Coronary artery (tissue), 2 donors: ENCODE measurements around the gene NRF1.
"Not testable (repeated sequence)": the region's sequence is repeated elsewhere in the genome, so short reads cannot be mapped to it uniquely, and the experiment has no call there.

Experiments
- DNase-seq: peaks from one replicate; pipeline ENCODE4 v3.0.0-alpha.2; 2017; ENCODE audit warnings: low spot score
- H3K27ac ChIP-seq, 2 donors: fragments of 200-600 bp; sonication (generic); one replicate each; pipeline ENCODE4 v1.5.1; 2016 to 2019
- H3K4me3 ChIP-seq: fragments of 200-600 bp; sonication (generic); 2 replicates; pipeline ENCODE4 v1.5.1; 2016; ENCODE audit warnings: mild to moderate bottlenecking, moderate library complexity
- TF ChIP-seq, protein P1 (sequence below): fragments of 200-600 bp; sonication (generic); IDR thresholded peaks from one replicate; pipeline ENCODE4 v1.5.1; 2019; ENCODE audit warnings: antibody characterized with exemption

NRF1 gene

DNA sequence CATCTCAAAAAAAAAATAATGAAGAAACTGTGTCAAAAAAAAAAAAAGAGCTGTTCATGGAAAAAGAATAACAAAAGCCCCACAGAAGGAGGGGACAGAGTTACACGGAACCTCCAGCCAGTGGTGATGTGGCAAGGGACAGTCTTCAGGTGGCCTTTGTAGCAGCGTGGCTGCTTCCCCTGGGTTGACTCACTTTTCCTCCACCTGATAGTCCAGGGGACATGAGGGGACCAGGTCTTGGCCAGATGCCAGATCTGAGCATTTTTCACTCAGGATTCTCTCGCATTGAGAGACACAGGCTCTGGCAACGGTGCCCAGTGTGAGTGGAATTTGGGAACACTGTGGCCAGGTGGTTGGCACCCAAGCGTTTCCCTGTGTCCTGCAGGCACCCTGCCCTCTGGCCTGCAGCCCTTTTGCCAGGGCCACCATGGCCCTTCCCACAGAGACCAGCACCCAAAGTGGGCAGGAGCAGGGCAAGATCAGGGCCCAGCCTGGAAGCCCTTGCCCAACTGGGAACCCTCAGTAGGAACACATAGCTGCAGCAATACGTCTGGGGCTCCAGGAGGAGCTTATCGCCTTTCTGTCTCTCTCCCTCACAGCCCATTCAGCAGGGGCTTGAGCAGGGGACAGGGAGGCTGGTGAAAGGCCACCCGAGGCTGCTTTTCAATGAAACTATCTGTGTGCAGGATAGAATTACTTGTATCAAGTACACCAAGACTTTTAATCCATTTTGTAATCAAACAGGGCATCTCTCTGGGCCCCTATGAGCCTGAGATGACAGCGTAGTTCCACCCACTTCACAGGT, 182.2 kb downstream of the NRF1 start:
- DNase-seq: no peak
- H3K4me3 ChIP-seq: no peak overlapping the region
- H3K27ac ChIP-seq: no peak overlapping the region
- TF ChIP-seq, protein P1, sequence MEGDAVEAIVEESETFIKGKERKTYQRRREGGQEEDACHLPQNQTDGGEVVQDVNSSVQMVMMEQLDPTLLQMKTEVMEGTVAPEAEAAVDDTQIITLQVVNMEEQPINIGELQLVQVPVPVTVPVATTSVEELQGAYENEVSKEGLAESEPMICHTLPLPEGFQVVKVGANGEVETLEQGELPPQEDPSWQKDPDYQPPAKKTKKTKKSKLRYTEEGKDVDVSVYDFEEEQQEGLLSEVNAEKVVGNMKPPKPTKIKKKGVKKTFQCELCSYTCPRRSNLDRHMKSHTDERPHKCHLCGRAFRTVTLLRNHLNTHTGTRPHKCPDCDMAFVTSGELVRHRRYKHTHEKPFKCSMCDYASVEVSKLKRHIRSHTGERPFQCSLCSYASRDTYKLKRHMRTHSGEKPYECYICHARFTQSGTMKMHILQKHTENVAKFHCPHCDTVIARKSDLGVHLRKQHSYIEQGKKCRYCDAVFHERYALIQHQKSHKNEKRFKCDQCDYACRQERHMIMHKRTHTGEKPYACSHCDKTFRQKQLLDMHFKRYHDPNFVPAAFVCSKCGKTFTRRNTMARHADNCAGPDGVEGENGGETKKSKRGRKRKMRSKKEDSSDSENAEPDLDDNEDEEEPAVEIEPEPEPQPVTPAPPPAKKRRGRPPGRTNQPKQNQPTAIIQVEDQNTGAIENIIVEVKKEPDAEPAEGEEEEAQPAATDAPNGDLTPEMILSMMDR: no peak

DNA sequence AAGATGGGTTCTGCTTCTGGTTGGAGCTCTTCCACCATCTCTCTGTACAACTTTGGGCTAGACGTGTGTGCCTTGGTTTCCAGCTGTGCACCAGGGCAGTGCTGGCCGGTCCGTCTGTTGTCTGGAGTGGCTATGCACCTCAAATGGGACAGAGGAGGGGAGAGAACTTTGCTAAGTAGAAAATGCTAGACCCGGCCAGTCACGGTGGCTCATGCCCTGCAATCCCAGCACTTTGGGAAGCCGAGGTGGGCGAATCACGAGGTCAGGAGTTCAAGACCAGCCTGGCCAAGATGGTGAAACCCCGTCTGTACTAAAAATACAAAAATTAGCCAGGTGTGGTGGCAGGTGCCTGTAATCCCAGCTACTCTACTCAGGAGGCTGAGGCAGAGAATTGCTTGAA, 182.9 kb downstream of the NRF1 start:
- not testable (repeated sequence) for H3K4me3 ChIP-seq, DNase-seq

DNA sequence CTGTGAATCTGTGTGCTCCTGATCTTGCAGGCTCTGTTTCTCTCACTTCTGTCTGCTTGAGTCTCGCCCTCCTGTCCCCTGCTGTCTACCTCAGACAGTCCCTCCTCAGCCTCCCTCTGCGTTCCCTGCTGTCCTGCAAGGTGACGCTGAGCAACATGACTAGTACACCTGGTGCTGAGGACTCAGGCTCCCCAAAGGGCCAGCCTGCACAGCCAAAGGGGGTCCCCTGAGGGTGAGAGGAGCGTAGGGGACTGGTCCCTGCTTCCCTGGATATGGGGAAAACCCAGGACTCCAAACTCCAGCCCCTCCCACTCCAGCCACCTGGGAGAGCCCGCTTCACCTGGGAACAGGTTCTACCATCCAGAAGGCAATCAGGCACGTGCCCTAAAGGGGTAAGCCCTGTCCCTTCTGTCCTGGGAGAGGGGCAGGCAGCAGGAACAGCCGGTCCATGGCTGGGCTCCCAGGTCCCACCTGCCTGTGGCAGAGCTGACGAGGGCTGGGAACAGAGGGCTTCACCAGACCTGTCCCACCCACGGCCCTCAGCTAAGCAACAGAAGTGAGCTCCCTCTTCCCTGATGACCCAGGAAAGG, 184.8 kb downstream of the NRF1 start:
- H3K27ac ChIP-seq: no peak overlapping the region
- DNase-seq: no peak
- TF ChIP-seq, protein P1: no peak
- no peak overlapping the region for H3K4me3 ChIP-seq

More for the DNA sequence above, 182.9 kb downstream of the NRF1 start:
- not testable (repeated sequence) for H3K27ac ChIP-seq

DNA sequence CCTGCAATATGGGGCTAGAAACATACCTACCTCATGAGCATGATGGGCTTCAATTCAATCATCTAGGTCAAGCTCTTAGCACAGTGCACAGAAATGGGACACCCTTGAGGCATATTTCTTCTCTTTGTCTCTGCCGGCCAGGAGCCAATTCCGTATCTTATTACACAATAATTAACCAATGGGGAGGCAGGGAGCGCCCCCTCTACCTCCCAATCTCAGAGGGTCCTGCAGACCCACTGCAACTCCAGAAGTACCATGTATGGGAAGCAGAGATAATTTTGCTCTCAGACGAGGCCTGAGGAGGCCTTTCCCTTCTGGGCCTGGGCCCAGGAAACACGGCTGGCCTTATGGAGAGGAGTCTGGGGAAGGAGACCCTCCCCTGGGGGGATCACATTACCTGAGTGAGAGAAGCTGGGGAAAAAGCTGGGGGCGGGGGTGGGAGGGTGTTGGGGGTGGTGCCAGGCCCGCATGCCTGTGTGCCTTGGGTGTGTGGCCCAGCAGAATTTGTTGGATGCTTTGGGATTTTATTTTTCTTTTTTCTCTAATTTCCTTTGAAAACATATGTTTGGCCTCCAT, 185.8 kb downstream of the NRF1 start:
- no peak overlapping the region for H3K4me3 ChIP-seq
- TF ChIP-seq, protein P1: no peak
- no peak overlapping the region for H3K27ac ChIP-seq
- peak; percentile 40 for DNase-seq

DNA sequence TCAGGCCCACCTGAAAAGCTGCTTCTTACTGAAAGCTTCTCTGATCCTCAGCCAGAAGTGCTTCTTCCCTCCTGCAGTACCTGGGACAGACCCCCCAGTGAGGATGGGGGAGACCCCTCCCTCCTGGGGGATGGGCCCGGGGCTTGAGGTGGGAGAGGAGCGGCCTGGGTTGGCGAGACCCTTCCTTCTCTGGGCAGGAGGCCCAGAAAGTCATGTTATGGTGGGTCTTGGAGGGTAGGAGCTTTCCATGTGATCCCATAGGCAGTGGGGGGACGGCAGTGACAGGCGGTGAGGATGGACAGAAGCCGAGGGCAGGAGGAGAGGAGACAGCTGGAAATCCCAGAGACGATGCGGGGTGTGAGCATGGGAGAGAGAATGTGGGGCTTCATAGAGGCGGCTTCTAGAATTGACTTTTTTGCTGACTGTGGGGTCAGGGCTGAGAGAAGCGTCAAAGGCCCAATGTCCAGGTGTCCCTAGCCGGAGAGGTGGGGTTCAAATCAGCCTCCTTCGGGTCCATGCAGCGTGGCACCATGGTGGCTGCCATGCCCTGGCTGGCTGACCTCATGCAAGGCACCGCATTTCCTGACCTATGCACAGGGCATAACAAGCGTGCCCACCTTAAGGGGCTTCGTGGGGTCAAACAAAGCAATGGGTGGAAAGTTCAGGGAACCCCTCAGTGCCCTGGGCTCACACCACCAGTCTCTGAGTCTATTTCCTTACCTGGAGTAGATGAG, 187.3 kb downstream of the NRF1 start:
- TF ChIP-seq, protein P1: no peak
- H3K27ac ChIP-seq: no peak overlapping the region
- H3K4me3 ChIP-seq: no peak overlapping the region
- DNase-seq: no peak

DNA sequence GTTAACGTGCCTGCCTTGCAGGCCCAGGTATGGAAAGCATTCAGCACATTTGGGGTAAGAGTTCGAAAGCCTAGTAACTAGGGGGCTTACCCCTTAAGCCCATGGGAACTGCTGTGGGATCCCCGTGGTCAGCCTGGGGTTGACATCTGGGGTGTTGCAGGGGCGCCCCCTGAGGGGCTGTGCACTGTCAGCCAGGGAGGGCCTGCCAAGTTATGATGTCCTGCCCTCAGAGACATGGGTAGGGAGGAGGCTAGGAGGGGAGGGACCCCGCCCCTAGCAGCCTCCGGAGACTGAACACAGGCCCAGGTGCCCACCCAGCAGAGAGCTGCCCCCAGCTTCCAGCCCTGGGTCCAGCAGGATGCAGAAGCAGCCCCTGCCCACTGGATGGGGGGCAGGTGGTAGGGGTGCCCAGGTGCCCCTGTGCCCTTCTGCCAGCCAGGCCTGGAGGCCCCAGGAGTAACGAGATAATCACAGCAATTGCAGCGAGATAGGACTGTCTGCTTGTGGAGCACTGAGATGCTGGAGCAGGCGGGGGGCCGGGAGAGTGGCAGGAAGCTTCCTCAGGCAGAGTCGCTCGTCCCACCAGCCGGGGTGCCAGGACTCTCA, 187.9 kb downstream of the NRF1 start:
- H3K4me3 ChIP-seq: no peak overlapping the region
- H3K27ac ChIP-seq: no peak overlapping the region
- DNase-seq: no peak
- TF ChIP-seq, protein P1: no peak

DNA sequence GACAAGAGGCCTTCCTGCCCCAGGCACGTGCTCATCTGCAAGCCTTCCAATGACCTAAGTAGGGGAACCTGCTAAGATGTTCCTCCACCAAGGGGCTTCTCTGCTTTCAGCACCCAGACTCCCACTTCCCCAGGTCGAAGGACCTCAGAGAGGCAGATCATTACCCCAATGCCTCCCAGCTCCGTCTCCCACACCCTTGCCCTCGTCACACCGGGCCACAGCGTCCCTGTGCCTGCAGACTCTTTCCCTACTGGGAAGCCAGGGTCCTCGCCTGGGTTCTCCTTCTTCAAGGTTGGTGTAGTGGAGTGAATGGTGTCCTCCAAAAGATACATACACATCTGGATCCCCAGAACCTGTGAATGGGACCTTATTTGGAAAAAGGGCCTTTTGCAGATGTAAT, 189.4 kb downstream of the NRF1 start:
- no peak overlapping the region for H3K27ac ChIP-seq

More for the DNA sequence above, 189.4 kb downstream of the NRF1 start:
- TF ChIP-seq, protein P1: no peak
- H3K4me3 ChIP-seq: no peak overlapping the region
- DNase-seq: no peak
